ENCODE data around the gene TNFSF15. TPM values are rescaled to one million over a fixed set of nuclear protein-coding genes. Genes with fewer than 3 reads are reported as not detected.

The TNFSF15 gene
- total RNA-seq, 1 experiment from 2014 or later = 0.03 TPM

- no peaks in the 10 kb centered on the region; the same call in 1 of the 2 replicates for H3K27me3 ChIP-seq (ENCODE audit: control insufficient read depth, insufficient read depth, low read length)
- H3K4me3 ChIP-seq (ENCODE audit: low read depth in 2 of 2, low read length in 2 of 2) = no peak overlapping the region
- in situ Hi-C loops (cut with HindIII; ENCODE audit: low pct_unique_long_range_greater_than_20kb, low sequenced_read_pairs) (no loop called here), intact Hi-C loops (cut with micrococcal nuclease; ENCODE audit: unreplicated experiment) (no loop called here)
- TF ChIP-seq CTCF (IDR thresholded peaks at IDR 0.05) (no peak), SIN3A (IDR thresholded peaks at IDR 0.05; ENCODE audit: borderline replicate concordance, insufficient read depth, low read depth, low read length) (no peak), REST (IDR thresholded peaks at IDR 0.05; ENCODE audit: insufficient read depth in 1 of 2, low read depth in 2 of 2, low read length in 1 of 2) (no peak), POLR2AphosphoS5 (IDR thresholded peaks at IDR 0.05; ENCODE audit: low read depth, low read length) (no peak), TCF7L2 (IDR thresholded peaks at IDR 0.05; ENCODE audit: low read depth, low read length) (no peak)
- CTCF ChIA-PET = no interaction called here
- POLR2A ChIA-PET = no interaction called here
- BruUV-seq (replicated peaks) = no TSS peak
- ATAC-seq (no peak), DNase-seq (ENCODE audit: low read depth, low spot score) (no peak)
- no peaks in the 10 kb centered on the region for H3K4me1 ChIP-seq (ENCODE audit: control insufficient read depth, insufficient read depth, low read length)
- H3K36me3 ChIP-seq (ENCODE audit: control insufficient read depth, insufficient read depth, low read length) = no peaks in the 10 kb centered on the region
- H3K9me3 ChIP-seq (ENCODE audit: control insufficient read depth, insufficient read depth, low read depth, low read length) = no peaks in the 10 kb centered on the region
- H3K27ac ChIP-seq (ENCODE audit: low read length) = no peak overlapping the region
Observed at GRCh38 chr9:114799925-114800324, 5.9 kb downstream of the TNFSF15 start.

GRCh38 chr9:114799441-114799840, 6.4 kb downstream of the TNFSF15 start:
- CTCF ChIA-PET = no interaction called here
- intact Hi-C loops (cut with micrococcal nuclease; ENCODE audit: unreplicated experiment) = no loop called here
- no peaks in the 10 kb centered on the region for H3K9me3 ChIP-seq (ENCODE audit: control insufficient read depth, insufficient read depth, low read depth, low read length)
- no peak for TF ChIP-seq CTCF (IDR thresholded peaks at IDR 0.05)
- TF ChIP-seq SIN3A (IDR thresholded peaks at IDR 0.05; ENCODE audit: borderline replicate concordance, insufficient read depth, low read depth, low read length) = no peak
- no peak for TF ChIP-seq POLR2AphosphoS5 (IDR thresholded peaks at IDR 0.05; ENCODE audit: low read depth, low read length)
- no peak for TF ChIP-seq REST (IDR thresholded peaks at IDR 0.05; ENCODE audit: insufficient read depth in 1 of 2, low read depth in 2 of 2, low read length in 1 of 2)
- TF ChIP-seq TCF7L2 (IDR thresholded peaks at IDR 0.05; ENCODE audit: low read depth, low read length) = no peak
- no peaks in the 10 kb centered on the region; the same call in 1 of the 2 replicates for H3K27me3 ChIP-seq (ENCODE audit: control insufficient read depth, insufficient read depth, low read length)
- ATAC-seq = no peak
- H3K4me3 ChIP-seq (ENCODE audit: low read depth in 2 of 2, low read length in 2 of 2) = no peak overlapping the region
- no TSS peak for BruUV-seq (replicated peaks)
- no peaks in the 10 kb centered on the region for H3K4me1 ChIP-seq (ENCODE audit: control insufficient read depth, insufficient read depth, low read length)
- no peak overlapping the region for H3K27ac ChIP-seq (ENCODE audit: low read length)
- POLR2A ChIA-PET = no interaction called here
- DNase-seq (ENCODE audit: low read depth, low spot score) = no peak
- in situ Hi-C loops (cut with HindIII; ENCODE audit: low pct_unique_long_range_greater_than_20kb, low sequenced_read_pairs) = no loop called here
- no peaks in the 10 kb centered on the region for H3K36me3 ChIP-seq (ENCODE audit: control insufficient read depth, insufficient read depth, low read length)

Measured in Panc1 (cell line).